Heart left ventricle (tissue), 16 donors: ENCODE results near the gene ETV2. TPM values are rescaled to one million over a fixed set of nuclear protein-coding genes. Genes with fewer than 3 reads are reported as not detected.

Experiments
- ATAC-seq, 4 donors: fragments of 200-7000 bp; cut with Tn5 transposase; one replicate each; pipeline ENCODE4 v1.9.1; 2020 to 2022; ENCODE audit warnings: moderate library complexity in 4 of 4, mild to moderate bottlenecking in 3 of 4, moderate number of reproducible peaks in 1 of 4
- DNase-seq, 5 donors: peaks; one replicate each; pipeline ENCODE4 v3.0.0-alpha.2; 2020
- H3K27ac ChIP-seq, 12 donors: fragments of 200-600 bp; sonication (generic) in 4 of 12; one replicate each; pipeline versions ENCODE4 v1.5.0 to v1.8.0; 2016 to 2022; ENCODE audit warnings: mild to moderate bottlenecking in 2 of 12
- H3K27me3 ChIP-seq, 9 donors: fragments of 200-600 bp; sonication (generic) in 2 of 9; one replicate each; pipeline versions ENCODE4 v1.5.1 to v1.8.0; 2016 to 2022; ENCODE audit warnings: mild to moderate bottlenecking in 3 of 9
- H3K36me3 ChIP-seq, 9 donors: fragments of 200-600 bp; sonication (generic) in 2 of 9; one replicate each; pipeline versions ENCODE4 v1.5.0 to v1.8.0; 2018 to 2022; ENCODE audit warnings: mild to moderate bottlenecking in 2 of 9
- H3K4me1 ChIP-seq, 12 donors: fragments of 200-600 bp; sonication (generic) in 4 of 12; one replicate each; pipeline versions ENCODE4 v1.5.0 to v1.8.0; 2016 to 2022; ENCODE audit warnings: mild to moderate bottlenecking in 3 of 12
- H3K4me3 ChIP-seq, 12 donors: fragments of 200-600 bp; sonication (generic) in 4 of 12; one replicate each; pipeline versions ENCODE4 v1.5.0 to v1.8.0; 2017 to 2022; ENCODE audit warnings: mild to moderate bottlenecking in 9 of 12, moderate library complexity in 4 of 12
- H3K9me3 ChIP-seq, 12 donors: fragments of 200-600 bp; sonication (generic) in 4 of 12; one replicate each; pipeline versions ENCODE4 v1.5.0 to v1.8.0; 2016 to 2022; ENCODE audit warnings: mild to moderate bottlenecking in 1 of 12
- CTCF ChIP-seq, 12 donors: fragments of 200-600 bp; sonication (generic) in 4 of 12; IDR thresholded peaks; one replicate each; pipeline versions ENCODE4 v1.5.0 to v1.8.0; 2018 to 2022; ENCODE audit warnings: antibody characterized with exemption in 12 of 12, mild to moderate bottlenecking in 5 of 12
- POLR2A ChIP-seq, 2 donors: fragments of 450-650 bp; IDR thresholded peaks; one replicate each; pipeline ENCODE4 v1.6.1; 2017; ENCODE audit warnings: antibody characterized with exemption in 2 of 2, mild to moderate bottlenecking in 2 of 2, moderate library complexity in 2 of 2
- WGBS, 4 donors: extraction: QIAGEN DNeasy Blood & Tissue Kit in 2 of 4; methylation state at CpG; one replicate each; pipeline versions ENCODE4 v1.1.5 to v1.1.7; 2013 to 2018; 5-methylcytosine and 5-hydroxymethylcytosine counted together
- intact Hi-C, 10 donors: fragments of 100-400 bp; cut with DNase I; formaldehyde crosslinking; loops; one replicate each; pipeline versions ENCODE4 v1.11.1 to v1.14.2; 2022
- polyA plus RNA-seq, 2 donors: library from polyadenylated mRNA; stranded (reverse); fragments of 200-250 nt; gene quantifications; one replicate each; pipeline ENCODE4 v1.2.3, GENCODE V29; 2013
- total RNA-seq, 9 donors: library from RNA; depleted of rRNA in 2 of 9; stranded (reverse); fragments of >200 nt in 2 of 9; fragmentation: NEBNext Ultra II Directional in 3 of 9; extraction: Animal tissue kit (Norgen Biotek cat#: 25700) in 3 of 9; gene quantifications; one replicate each; pipeline versions ENCODE4 v1.1.0 to v1.2.4, GENCODE V29; 2016 to 2023
- donor health status: ischemic (EF 13 %, LVEDD 7.1; RV severe dilation, severe dysfunction).
- donor health status: healthy with polysubstance abuse.
- donor health status: DM: no; HTN: yes; CAD: no.
- donor health status: DM: no; HTN: no; CAD: no.
- donor health status: ischemic (EF 25% LVEDD 6.9; RV normal size, moderate dysfunction).
- donor health status: ischemic (EF 25% LVEDD 5.7; RV mildly dilated, moderate dysfunction).
- donor health status: healthy.
- donor health status: DM: yes; HTN: yes; CAD: no.
- donor health status: ischemic (EF 35%, LVEDD 5.7; RV mildly dilated, moderate dysfunction).
- donor health status: nonischemic (EF 11% LVEDD 7.7; RV severe dilation, severe dysfunction).
- donor health status: DM: yes; HTN: yes; CAD: no.
- donor health status: PGD.
- donor health status: ischemic (EF 29% LVEDD 5.4; RV normal size, mild dysfunction).
- donor health status: nonischemic (EF 23%, LVEDD 6.1; RV moderate dilation, normal function).

ETV2 gene
- total and polyA plus RNA-seq, 11 donors = 0.23 to 1.6 (median 0.62) TPM; not detected in 2

GRCh38 chr19:35620001-35620400, 21.5 kb upstream of the ETV2 start:
- H3K4me1 ChIP-seq = no peaks in the 10 kb centered on the region
- intact Hi-C loops = no loop called here
- no peak for DNase-seq
- H3K27ac ChIP-seq = no peak overlapping the region
- 91 to 96% (median 94%) methylated on average over 17 of the region's 17 CpGs for WGBS, 4 donors
- H3K9me3 ChIP-seq = no peaks in the 10 kb centered on the region
- no peak for ATAC-seq
- TF ChIP-seq POLR2A (IDR thresholded peaks at IDR 0.05) (no peak), CTCF (IDR thresholded peaks at IDR 0.05) (no peak)
- H3K36me3 ChIP-seq = peaks cover 0 to 29% (median 0%) of the 10 kb centered on the region in 9 donors
- H3K27me3 ChIP-seq = no peaks in the 10 kb centered on the region
- H3K4me3 ChIP-seq = no peak overlapping the region

- no peak overlapping the region for H3K27ac ChIP-seq
- 95 to 96% (median 95%) methylated on average over 9 of the region's 9 CpGs for WGBS, 4 donors
- intact Hi-C loops = no loop called here
- H3K36me3 ChIP-seq = peaks cover 0 to 19% (median 0%) of the 10 kb centered on the region in 9 donors
- no peak overlapping the region for H3K4me3 ChIP-seq
- DNase-seq (no peak), ATAC-seq (no peak)
- TF ChIP-seq POLR2A (IDR thresholded peaks at IDR 0.05) (no peak), CTCF (IDR thresholded peaks at IDR 0.05) (no peak)
- no peaks in the 10 kb centered on the region for H3K27me3 ChIP-seq
- no peaks in the 10 kb centered on the region for H3K9me3 ChIP-seq
- H3K4me1 ChIP-seq = no peaks in the 10 kb centered on the region
Observed at GRCh38 chr19:35621708-35622107, 19.8 kb upstream of the ETV2 start.

- Histone ChIP-seq H3K4me1 (peaks cover 0 to 2% (median 0%) of the 10 kb centered on the region in 12 donors), H3K27ac (no peak overlapping the region), H3K36me3 (peaks cover 0 to 14% (median 0%) of the 10 kb centered on the region in 9 donors), H3K9me3 (no peaks in the 10 kb centered on the region), H3K4me3 (no peak overlapping the region), H3K27me3 (no peaks in the 10 kb centered on the region)
- intact Hi-C loops = no loop called here
- ATAC-seq = peak in 1 of 4 donors; percentile 37
- TF ChIP-seq CTCF (IDR thresholded peaks at IDR 0.05) (no peak), POLR2A (IDR thresholded peaks at IDR 0.05) (no peak)
- WGBS, 4 donors = 90 to 95% (median 93%) methylated on average over 13 of the region's 13 CpGs
- DNase-seq = no peak
Observed at GRCh38 chr19:35622750-35623149, 18.8 kb upstream of the ETV2 start.

GRCh38 chr19:35623327-35624010, 18.1 kb upstream of the ETV2 start:
- intact Hi-C loops = no loop called here
- DNase-seq = no peak
- 85 to 94% (median 89%) methylated on average over 6 of the region's 6 CpGs for WGBS, 4 donors
- no peak for ATAC-seq
- H3K4me1 ChIP-seq = peaks cover 0 to 9% (median 4%) of the 10 kb centered on the region in 12 donors
- no peak overlapping the region for H3K4me3 ChIP-seq
- H3K36me3 ChIP-seq = peaks cover 0 to 11% (median 0%) of the 10 kb centered on the region in 9 donors
- no peak overlapping the region for H3K27ac ChIP-seq
- TF ChIP-seq CTCF (IDR thresholded peaks at IDR 0.05) (no peak), POLR2A (IDR thresholded peaks at IDR 0.05) (no peak)
- H3K9me3 ChIP-seq = no peaks in the 10 kb centered on the region
- H3K27me3 ChIP-seq = no peaks in the 10 kb centered on the region
